Measurements from ENCODE around the gene SLC2A3. TPM values are rescaled to one million over a fixed set of nuclear protein-coding genes. Genes with fewer than 3 reads are reported as not detected.

Gene SLC2A3
- polyA plus RNA-seq, 2 of the 4 experiments (the other 2 are of a cell fraction), result 13.3 to 52.4 TPM

Small RNAs within 50 kb of the gene (small RNA-seq; reads per million reads assigned to genes)
- 0 reads per million in 6 experiments for gene RF00019

Other genes starting within 250 kb of the SLC2A3 start
- gene GDF3, start 240.4 kb downstream of the SLC2A3 start, polyA plus RNA-seq (2011; rRNA removed), result not detected in 2 replicates
- not detected in 3 replicates for gene GDF3, start 240.4 kb downstream of the SLC2A3 start, polyA plus RNA-seq (2017; fragmentation: RNase III; extraction: RNeasy Plus Mini Kit Qiagen cat#74134 plus additional on column Dnase treatment)
- not detected in 2 replicates for gene DPPA3, start 224.8 kb downstream of the SLC2A3 start, polyA plus RNA-seq (2011; rRNA removed)
- gene DPPA3, start 224.8 kb downstream of the SLC2A3 start, polyA plus RNA-seq (2017; fragmentation: RNase III; extraction: RNeasy Plus Mini Kit Qiagen cat#74134 plus additional on column Dnase treatment), result not detected in 3 replicates
- not detected in 2 replicates for gene CLEC4C, start 188.8 kb downstream of the SLC2A3 start, polyA plus RNA-seq (2011; rRNA removed)
- gene CLEC4C, start 188.8 kb downstream of the SLC2A3 start, polyA plus RNA-seq (2017; fragmentation: RNase III; extraction: RNeasy Plus Mini Kit Qiagen cat#74134 plus additional on column Dnase treatment), result not detected in 3 replicates
- gene NANOGNB, start 171.0 kb downstream of the SLC2A3 start, polyA plus RNA-seq (2011; rRNA removed), result not detected in 2 replicates
- not detected in 3 replicates for gene NANOGNB, start 171.0 kb downstream of the SLC2A3 start, polyA plus RNA-seq (2017; fragmentation: RNase III; extraction: RNeasy Plus Mini Kit Qiagen cat#74134 plus additional on column Dnase treatment)
- 0.05 TPM in 1 of 2 replicates, not detected in the other for gene NANOG, start 146.8 kb downstream of the SLC2A3 start, polyA plus RNA-seq (2011; rRNA removed)
- not detected in 3 replicates for gene NANOG, start 146.8 kb downstream of the SLC2A3 start, polyA plus RNA-seq (2017; fragmentation: RNase III; extraction: RNeasy Plus Mini Kit Qiagen cat#74134 plus additional on column Dnase treatment)
- 0.68 and 0.91 TPM in 2 replicates for gene SLC2A14, start 63.3 kb downstream of the SLC2A3 start, polyA plus RNA-seq (2011; rRNA removed)
- gene SLC2A14, start 63.3 kb downstream of the SLC2A3 start, polyA plus RNA-seq (2017; fragmentation: RNase III; extraction: RNeasy Plus Mini Kit Qiagen cat#74134 plus additional on column Dnase treatment), result 0.16 to 0.30 TPM (median 0.25 TPM) in 3 replicates
- gene FOXJ2, start 96.5 kb upstream of the SLC2A3 start, polyA plus RNA-seq (2011; rRNA removed), result 7.0 and 9.5 TPM in 2 replicates
- gene FOXJ2, start 96.5 kb upstream of the SLC2A3 start, polyA plus RNA-seq (2017; fragmentation: RNase III; extraction: RNeasy Plus Mini Kit Qiagen cat#74134 plus additional on column Dnase treatment), result 7.4 to 7.6 TPM (median 7.4 TPM) in 3 replicates
- gene C3AR1, start 130.2 kb upstream of the SLC2A3 start, polyA plus RNA-seq (2011; rRNA removed), result not detected in 2 replicates
- gene C3AR1, start 130.2 kb upstream of the SLC2A3 start, polyA plus RNA-seq (2017; fragmentation: RNase III; extraction: RNeasy Plus Mini Kit Qiagen cat#74134 plus additional on column Dnase treatment), result not detected in 3 replicates
- 31.8 and 34.1 TPM in 2 replicates for gene NECAP1, start 146.1 kb upstream of the SLC2A3 start, polyA plus RNA-seq (2011; rRNA removed)
- 15.6 to 19.4 TPM (median 17.6 TPM) in 3 replicates for gene NECAP1, start 146.1 kb upstream of the SLC2A3 start, polyA plus RNA-seq (2017; fragmentation: RNase III; extraction: RNeasy Plus Mini Kit Qiagen cat#74134 plus additional on column Dnase treatment)
- gene CLEC4A, start 187.4 kb upstream of the SLC2A3 start, polyA plus RNA-seq (2011; rRNA removed), result 0.27 and 0.44 TPM in 2 replicates
- gene CLEC4A, start 187.4 kb upstream of the SLC2A3 start, polyA plus RNA-seq (2017; fragmentation: RNase III; extraction: RNeasy Plus Mini Kit Qiagen cat#74134 plus additional on column Dnase treatment), result 0.17 TPM in 1 of 3 replicates, not detected in the others
- not detected in 2 replicates for gene ZNF705A, start 220.8 kb upstream of the SLC2A3 start, polyA plus RNA-seq (2011; rRNA removed)
- not detected in 3 replicates for gene ZNF705A, start 220.8 kb upstream of the SLC2A3 start, polyA plus RNA-seq (2017; fragmentation: RNase III; extraction: RNeasy Plus Mini Kit Qiagen cat#74134 plus additional on column Dnase treatment)